PC-3 (cell line): Measurements from ENCODE around the gene FSTL4. TPM values are rescaled to one million over a fixed set of nuclear protein-coding genes. Genes with fewer than 3 reads are reported as not detected.

Experiments used
- ATAC-seq: fragments of 200-7000 bp; cut with Tn5 transposase; 2 replicates; pipeline ENCODE4 v1.9.1; 2020; ENCODE audit warnings: mild to moderate bottlenecking, moderate library complexity
- BruUV-seq: library from RNA; stranded (reverse); fragments of 400-500 nt; replicated peaks from 2 replicates; lab custom pipeline; 2021; lab: Mats Ljungman, UMichigan
- CTCF ChIA-PET: fragments of 300-600 bp; sonication (Branson Sonifier 250); formaldehyde crosslinking; loops from one replicate; lab custom pipeline; 2022; ENCODE audit warnings: antibody characterized with exemption; lab: Charles Lee
- POLR2A ChIA-PET: fragments of 300-600 bp; sonication (Branson Sonifier 250); formaldehyde crosslinking; loops from one replicate; lab custom pipeline; 2022; ENCODE audit warnings: antibody characterized with exemption; ENCODE audit not compliant: unreplicated experiment; lab: Charles Lee
- DNase-seq: peaks from one replicate; pipeline ENCODE4 v3.0.0-alpha.2; 2015
- H2AFZ ChIP-seq: fragments of 300-600 bp; sonication (generic); 2 replicates; pipeline ENCODE4 v1.6.0; 2016; ENCODE audit warnings: antibody characterized with exemption, low read length
- H3F3A ChIP-seq: fragments of 300-600 bp; sonication (generic); one replicate; pipeline ENCODE4 v1.6.0; 2017; ENCODE audit warnings: antibody characterized with exemption, low read length, control low read depth, mild to moderate bottlenecking; ENCODE audit not compliant: unreplicated experiment
- H3K27ac ChIP-seq: fragments of 300-600 bp; sonication (generic); 2 replicates; pipeline ENCODE4 v1.5.1; 2016; ENCODE audit warnings: mild to moderate bottlenecking, low read length
- H3K27me3 ChIP-seq: fragments of 300-600 bp; sonication (generic); 2 replicates; pipeline ENCODE4 v1.6.1; 2016; ENCODE audit warnings: low read length, mixed read lengths
- H3K36me3 ChIP-seq: fragments of 300-600 bp; sonication (generic); 2 replicates; pipeline ENCODE4 v1.6.1; 2016; ENCODE audit warnings: low read depth, mixed run types, low read length, mixed read lengths
- H3K4me1 ChIP-seq: fragments of 300-600 bp; sonication (generic); 2 replicates; pipeline ENCODE4 v1.5.1; 2016; ENCODE audit warnings: low read length; ENCODE audit not compliant: insufficient read depth
- H3K4me2 ChIP-seq: fragments of 300-600 bp; sonication (generic); 2 replicates; pipeline ENCODE4 v1.6.0; 2016; ENCODE audit warnings: low read length
- H3K4me3 ChIP-seq: fragments of 300-600 bp; sonication (generic); 2 replicates; pipeline ENCODE4 v1.5.1; 2016; ENCODE audit warnings: mild to moderate bottlenecking, low read length, mixed read lengths
- H3K79me2 ChIP-seq: fragments of 300-600 bp; sonication (generic); 2 replicates; pipeline ENCODE4 v1.6.1; 2017; ENCODE audit warnings: low read length, mixed read lengths
- H3K9ac ChIP-seq: fragments of 300-600 bp; sonication (generic); 2 replicates; pipeline ENCODE4 v1.6.0; 2016; ENCODE audit warnings: mild to moderate bottlenecking, low read length
- H3K9me2 ChIP-seq: fragments of 300-600 bp; sonication (generic); replicated peaks from 2 replicates; pipeline ENCODE4 v1.6.1; 2016; ENCODE audit warnings: mixed run types, low read length, mixed read lengths
- H3K9me3 ChIP-seq: fragments of 300-600 bp; sonication (generic); 2 replicates; pipeline ENCODE4 v1.6.1; 2016; ENCODE audit warnings: low read length, mixed read lengths
- H4K20me1 ChIP-seq: fragments of 300-600 bp; sonication (generic); 2 replicates; pipeline ENCODE4 v1.6.1; 2016; ENCODE audit warnings: low read length, mixed read lengths
- EZH2 ChIP-seq: fragments of 300-600 bp; sonication (generic); IDR thresholded peaks from one replicate; pipeline ENCODE4 v1.6.1; 2017; ENCODE audit warnings: antibody characterized with exemption, mild to moderate bottlenecking, low read length; ENCODE audit not compliant: unreplicated experiment
- EZH2phosphoT487 ChIP-seq: fragments of 300-600 bp; sonication (generic); IDR thresholded peaks from 2 replicates; pipeline ENCODE4 v1.6.1; 2018; ENCODE audit warnings: mild to moderate bottlenecking, antibody characterized with exemption, low read length, borderline replicate concordance
- intact Hi-C: fragments of 100-400 bp; cut with micrococcal nuclease; formaldehyde crosslinking; loops from 2 replicates; pipeline ENCODE4 v1.9.0; 2023
- total RNA-seq: library from RNA; depleted of rRNA; stranded (reverse); fragments of >200 nt; gene quantifications from 2 replicates; pipeline ENCODE4 v1.2.3, GENCODE V29; 2014
- TF ChIP-seq, protein P1 (sequence below): fragments of 300-600 bp; sonication (generic); conservative IDR thresholded peaks from 2 replicates; pipeline ENCODE4 v1.5.1; 2017; ENCODE audit warnings: antibody characterized with exemption, low read depth, mild to moderate bottlenecking, low read length

FSTL4 gene
- total RNA-seq, 1 experiment from 2014 or later = 4.2 TPM

GRCh38 chr5:133377736-133378135, 234.6 kb downstream of the FSTL4 start:
- H3K4me3 ChIP-seq = no peak overlapping the region
- no peak overlapping the region for H3K4me2 ChIP-seq
- H3K9ac ChIP-seq = no peak overlapping the region
- no TSS peak for BruUV-seq
- H3K27me3 ChIP-seq = no peaks in the 10 kb centered on the region
- CTCF ChIA-PET = interaction anchor here (1.0 kb wide), 1 partner anchor 38 kb away, joined by 4 read pairs; no protein-coding TSS in a partner anchor
- POLR2A ChIA-PET = no interaction called here
- H3K9me3 ChIP-seq = no peaks in the 10 kb centered on the region
- H3K79me2 ChIP-seq = no peaks in the 10 kb centered on the region
- H3K27ac ChIP-seq = no peak overlapping the region
- H3K4me1 ChIP-seq = no peaks in the 10 kb centered on the region
- intact Hi-C loops = no loop called here
- no peaks in the 10 kb centered on the region for H3K36me3 ChIP-seq
- no peaks in the 10 kb centered on the region for H3K9me2 ChIP-seq
- ATAC-seq (no peak), DNase-seq (no peak)
- TF ChIP-seq EZH2phosphoT487 = no peak
- no peak for TF ChIP-seq EZH2
- TF ChIP-seq, protein P1, sequence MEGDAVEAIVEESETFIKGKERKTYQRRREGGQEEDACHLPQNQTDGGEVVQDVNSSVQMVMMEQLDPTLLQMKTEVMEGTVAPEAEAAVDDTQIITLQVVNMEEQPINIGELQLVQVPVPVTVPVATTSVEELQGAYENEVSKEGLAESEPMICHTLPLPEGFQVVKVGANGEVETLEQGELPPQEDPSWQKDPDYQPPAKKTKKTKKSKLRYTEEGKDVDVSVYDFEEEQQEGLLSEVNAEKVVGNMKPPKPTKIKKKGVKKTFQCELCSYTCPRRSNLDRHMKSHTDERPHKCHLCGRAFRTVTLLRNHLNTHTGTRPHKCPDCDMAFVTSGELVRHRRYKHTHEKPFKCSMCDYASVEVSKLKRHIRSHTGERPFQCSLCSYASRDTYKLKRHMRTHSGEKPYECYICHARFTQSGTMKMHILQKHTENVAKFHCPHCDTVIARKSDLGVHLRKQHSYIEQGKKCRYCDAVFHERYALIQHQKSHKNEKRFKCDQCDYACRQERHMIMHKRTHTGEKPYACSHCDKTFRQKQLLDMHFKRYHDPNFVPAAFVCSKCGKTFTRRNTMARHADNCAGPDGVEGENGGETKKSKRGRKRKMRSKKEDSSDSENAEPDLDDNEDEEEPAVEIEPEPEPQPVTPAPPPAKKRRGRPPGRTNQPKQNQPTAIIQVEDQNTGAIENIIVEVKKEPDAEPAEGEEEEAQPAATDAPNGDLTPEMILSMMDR = no peak
- no peak overlapping the region for H2AFZ ChIP-seq
- H4K20me1 ChIP-seq = no peaks in the 10 kb centered on the region
- H3F3A ChIP-seq = no peaks in the 10 kb centered on the region

GRCh38 chr5:133376986-133377385, 235.4 kb downstream of the FSTL4 start:
- DNase-seq = no peak
- no peaks in the 10 kb centered on the region for H3K4me1 ChIP-seq
- H3F3A ChIP-seq = no peaks in the 10 kb centered on the region
- no peak for ATAC-seq
- H3K79me2 ChIP-seq = no peaks in the 10 kb centered on the region
- no peak overlapping the region for H3K4me2 ChIP-seq
- ChIA-PET CTCF (no interaction called here), POLR2A (no interaction called here)
- intact Hi-C loops = no loop called here
- no peak overlapping the region for H3K27ac ChIP-seq
- no TSS peak for BruUV-seq
- no peak overlapping the region for H3K4me3 ChIP-seq
- H3K9me3 ChIP-seq = no peaks in the 10 kb centered on the region
- H3K9ac ChIP-seq = no peak overlapping the region
- no peak overlapping the region for H2AFZ ChIP-seq
- H3K36me3 ChIP-seq = no peaks in the 10 kb centered on the region
- H3K9me2 ChIP-seq = no peaks in the 10 kb centered on the region
- no peaks in the 10 kb centered on the region for H4K20me1 ChIP-seq
- H3K27me3 ChIP-seq = no peaks in the 10 kb centered on the region
- no peak for TF ChIP-seq EZH2phosphoT487
- TF ChIP-seq EZH2 = no peak

GRCh38 chr5:133373121-133373870, 239.0 kb downstream of the FSTL4 start:
- Histone ChIP-seq H3K4me1 (peaks cover 20% of the 10 kb centered on the region), H3K79me2 (no peaks in the 10 kb centered on the region), H3K4me2 (no peak overlapping the region), H4K20me1 (no peaks in the 10 kb centered on the region), H2AFZ (no peak overlapping the region), H3K36me3 (no peaks in the 10 kb centered on the region), H3F3A (no peaks in the 10 kb centered on the region), H3K9me3 (no peaks in the 10 kb centered on the region), H3K9me2 (no peaks in the 10 kb centered on the region), H3K27ac (no peak overlapping the region), H3K27me3 (no peaks in the 10 kb centered on the region), H3K9ac (no peak overlapping the region), H3K4me3 (no peak overlapping the region)
- intact Hi-C loops = no loop called here
- TF ChIP-seq EZH2phosphoT487 (no peak), EZH2 (no peak)
- TF ChIP-seq, protein P1 = no peak
- ChIA-PET POLR2A (no interaction called here), CTCF (no interaction called here)
- DNase-seq (no peak), ATAC-seq (no peak)
- BruUV-seq = no TSS peak
